ENCODE measurements around the gene EIF3J. TPM values are rescaled to one million over a fixed set of nuclear protein-coding genes. Genes with fewer than 3 reads are reported as not detected.

The EIF3J gene
- 60.9 and 91.1 TPM in 2 replicates for total RNA-seq (ENCODE audit: low replicate concordance)
- long read RNA-seq, partial matches to known transcripts, result 12 of 18 reads
- long read RNA-seq, other reads (novel, unspliced or antisense), result 2 of 18 reads

GRCh38 chr15:44536962-44537734, at the start of gene EIF3J:
EIF3J (plus strand) TSS chr15:44537147; CDS start chr15:44537195, 48 bp downstream.
- TF ChIP-seq CTCF (conservative IDR thresholded peaks at IDR 0.05), result no peak
- DNase-seq (ENCODE audit: extremely low spot score, unreplicated experiment), result peak; percentile 94
- Mint-ChIP-seq H3K4me1 (ENCODE audit: unreplicated experiment) (peaks cover 23% of the 10 kb centered on the region), H3K9me3 (no peaks in the 10 kb centered on the region), H3K4me3 (peak within 1 kb of the TSS; percentile 91), H3K27ac (peak within 1 kb of the TSS; percentile 95), H3K27me3 (no peaks in the 10 kb centered on the region), H3K36me3 (peaks cover 17% of the 10 kb centered on the region)

- no peak for DNase-seq (ENCODE audit: extremely low spot score, unreplicated experiment)
- no peaks in the 10 kb centered on the region for H3K4me1 Mint-ChIP-seq (ENCODE audit: unreplicated experiment)
- H3K27me3 Mint-ChIP-seq, result no peaks in the 10 kb centered on the region
- H3K4me3 Mint-ChIP-seq, result no peak overlapping the region
- no peak for TF ChIP-seq CTCF (conservative IDR thresholded peaks at IDR 0.05)
- H3K9me3 Mint-ChIP-seq, result no peaks in the 10 kb centered on the region
- no peak overlapping the region for H3K27ac Mint-ChIP-seq
- H3K36me3 Mint-ChIP-seq, result peaks cover 30% of the 10 kb centered on the region
These were observed 47.5 kb upstream of the EIF3J start for GRCh38 chr15:44489464-44489863.

- Mint-ChIP-seq H3K36me3 (peaks cover 30% of the 10 kb centered on the region), H3K4me3 (no peak overlapping the region), H3K27ac (no peak overlapping the region), H3K4me1 (ENCODE audit: unreplicated experiment) (no peaks in the 10 kb centered on the region), H3K27me3 (no peaks in the 10 kb centered on the region), H3K9me3 (no peaks in the 10 kb centered on the region)
- DNase-seq (ENCODE audit: extremely low spot score, unreplicated experiment), result no peak
- TF ChIP-seq CTCF (conservative IDR thresholded peaks at IDR 0.05), result no peak
These were observed 46.3 kb upstream of the EIF3J start for GRCh38 chr15:44490622-44491021.

GRCh38 chr15:44492040-44492439, 44.9 kb upstream of the EIF3J start:
- H3K4me3 Mint-ChIP-seq, result no peak overlapping the region
- no peaks in the 10 kb centered on the region for H3K27me3 Mint-ChIP-seq
- no peak overlapping the region for H3K27ac Mint-ChIP-seq
- H3K36me3 Mint-ChIP-seq, result peaks cover 36% of the 10 kb centered on the region
- no peak for TF ChIP-seq CTCF (conservative IDR thresholded peaks at IDR 0.05)
- DNase-seq (ENCODE audit: extremely low spot score, unreplicated experiment), result no peak
- H3K4me1 Mint-ChIP-seq (ENCODE audit: unreplicated experiment), result no peaks in the 10 kb centered on the region
- H3K9me3 Mint-ChIP-seq, result no peaks in the 10 kb centered on the region

GRCh38 chr15:44492672-44493071, 44.3 kb upstream of the EIF3J start:
- Mint-ChIP-seq H3K4me3 (no peak overlapping the region), H3K36me3 (peaks cover 30% of the 10 kb centered on the region), H3K27me3 (no peaks in the 10 kb centered on the region), H3K27ac (no peak overlapping the region), H3K9me3 (no peaks in the 10 kb centered on the region), H3K4me1 (ENCODE audit: unreplicated experiment) (no peaks in the 10 kb centered on the region)
- DNase-seq (ENCODE audit: extremely low spot score, unreplicated experiment), result no peak
- no peak for TF ChIP-seq CTCF (conservative IDR thresholded peaks at IDR 0.05)

Data from type B pancreatic cell (in vitro differentiated cells).